BE2C (cell line): ENCODE results near the gene DEFB113.

ENCODE experiments used
- DNase-seq: peaks from one replicate; pipeline ENCODE4 v3.0.0-alpha.2; 2020
- H3K27me3 ChIP-seq: fragments of 250-450 bp; sonication (Bioruptor Pico); 2 replicates; pipeline ENCODE4 v1.5.1; 2020; ENCODE audit warnings: mild to moderate bottlenecking
- H3K36me3 ChIP-seq: fragments of 250-450 bp; sonication (Bioruptor Pico); 2 replicates; pipeline ENCODE4 v1.5.1; 2020; ENCODE audit warnings: mild to moderate bottlenecking
- H3K4me1 ChIP-seq: fragments of 250-450 bp; sonication (Bioruptor Pico); 2 replicates; pipeline ENCODE4 v1.5.1; 2020
- H3K4me3 ChIP-seq: 2 replicates; pipeline ENCODE4 v1.5.1; 2011; ENCODE audit warnings: low read depth, low read length
- H3K9me3 ChIP-seq: fragments of 250-450 bp; sonication (Bioruptor Pico); 2 replicates; pipeline ENCODE4 v1.5.1; 2020
- CTCF ChIP-seq: IDR thresholded peaks from 2 replicates; pipeline ENCODE4 v1.5.1; 2012; ENCODE audit warnings: mild to moderate bottlenecking, low read depth, low read length

Gene DEFB113

GRCh38 chr6:49986551-49986950 lies 17.1 kb upstream of the DEFB113 start:
- TF ChIP-seq CTCF = no peak
- no peak for DNase-seq
- Histone ChIP-seq H3K9me3 (no peaks in the 10 kb centered on the region), H3K4me1 (no peaks in the 10 kb centered on the region), H3K4me3 (no peak overlapping the region), H3K27me3 (no peaks in the 10 kb centered on the region), H3K36me3 (no peaks in the 10 kb centered on the region)

DNA sequence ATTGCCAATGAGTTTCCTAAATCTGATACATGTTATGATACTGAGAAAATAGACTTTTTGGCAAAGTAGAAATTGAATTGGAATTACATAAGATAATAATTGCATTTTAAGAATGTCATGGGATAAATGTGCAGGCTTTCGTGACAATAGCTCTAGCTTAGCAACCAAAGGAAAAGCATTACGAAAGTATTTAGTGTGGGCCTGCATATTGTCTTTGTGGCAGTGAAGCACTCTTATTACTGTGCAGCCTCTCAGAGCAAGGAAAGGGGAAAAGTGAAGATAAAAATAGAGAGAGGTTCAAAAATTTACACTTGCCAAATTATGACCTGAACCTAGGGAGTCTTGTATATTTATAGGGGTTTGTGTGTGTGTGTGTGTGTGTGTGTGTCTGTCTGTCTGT lies 12.6 kb upstream of the DEFB113 start:
- Histone ChIP-seq H3K9me3 (no peaks in the 10 kb centered on the region), H3K36me3 (no peaks in the 10 kb centered on the region), H3K4me3 (no peak overlapping the region), H3K27me3 (no peaks in the 10 kb centered on the region), H3K4me1 (no peaks in the 10 kb centered on the region)
- no peak for TF ChIP-seq CTCF
- DNase-seq = no peak

DNA sequence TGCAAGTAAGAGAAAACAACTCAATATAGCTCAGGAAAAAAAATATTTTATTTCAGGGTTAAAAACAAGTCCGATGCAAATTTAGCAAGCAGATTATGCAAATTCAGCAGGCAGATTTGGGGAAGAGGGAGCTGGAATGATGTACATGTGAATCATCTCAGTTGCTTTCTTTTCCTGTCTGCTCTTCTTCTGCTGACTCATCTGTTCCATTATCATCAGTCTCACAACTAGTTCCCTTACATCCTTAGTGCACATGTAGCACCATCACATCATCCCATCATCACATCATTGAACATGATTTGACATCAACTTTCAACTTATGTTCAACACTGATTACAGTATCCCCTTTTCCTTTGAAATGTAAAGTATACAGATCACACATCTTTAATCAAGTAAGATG lies 11.5 kb upstream of the DEFB113 start:
- TF ChIP-seq CTCF = no peak
- Histone ChIP-seq H3K4me1 (no peaks in the 10 kb centered on the region), H3K4me3 (no peak overlapping the region), H3K27me3 (no peaks in the 10 kb centered on the region), H3K36me3 (no peaks in the 10 kb centered on the region), H3K9me3 (no peaks in the 10 kb centered on the region)
- DNase-seq = no peak

DNA sequence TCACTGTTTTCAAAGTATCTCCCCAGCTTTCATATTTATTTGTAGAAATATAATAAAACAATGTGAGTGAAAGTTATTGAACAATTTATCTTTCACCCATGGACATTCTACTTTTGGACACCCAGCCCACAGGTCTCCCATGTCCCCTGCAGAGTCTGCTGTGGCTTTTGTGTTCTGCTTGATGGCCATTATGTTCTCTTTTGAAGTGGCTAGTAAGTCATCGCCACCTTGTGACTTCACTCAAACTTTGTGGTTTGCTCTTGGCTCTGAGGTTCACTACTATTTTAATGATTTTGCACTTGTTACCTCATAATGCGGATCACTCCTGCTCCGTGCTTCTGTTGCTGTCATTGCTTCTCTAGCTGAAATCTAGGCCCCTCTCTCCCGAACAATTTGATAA lies 10.2 kb upstream of the DEFB113 start:
- Histone ChIP-seq H3K27me3 (no peaks in the 10 kb centered on the region), H3K9me3 (no peaks in the 10 kb centered on the region), H3K36me3 (no peaks in the 10 kb centered on the region), H3K4me1 (no peaks in the 10 kb centered on the region), H3K4me3 (no peak overlapping the region)
- no peak for TF ChIP-seq CTCF
- no peak for DNase-seq

DNA sequence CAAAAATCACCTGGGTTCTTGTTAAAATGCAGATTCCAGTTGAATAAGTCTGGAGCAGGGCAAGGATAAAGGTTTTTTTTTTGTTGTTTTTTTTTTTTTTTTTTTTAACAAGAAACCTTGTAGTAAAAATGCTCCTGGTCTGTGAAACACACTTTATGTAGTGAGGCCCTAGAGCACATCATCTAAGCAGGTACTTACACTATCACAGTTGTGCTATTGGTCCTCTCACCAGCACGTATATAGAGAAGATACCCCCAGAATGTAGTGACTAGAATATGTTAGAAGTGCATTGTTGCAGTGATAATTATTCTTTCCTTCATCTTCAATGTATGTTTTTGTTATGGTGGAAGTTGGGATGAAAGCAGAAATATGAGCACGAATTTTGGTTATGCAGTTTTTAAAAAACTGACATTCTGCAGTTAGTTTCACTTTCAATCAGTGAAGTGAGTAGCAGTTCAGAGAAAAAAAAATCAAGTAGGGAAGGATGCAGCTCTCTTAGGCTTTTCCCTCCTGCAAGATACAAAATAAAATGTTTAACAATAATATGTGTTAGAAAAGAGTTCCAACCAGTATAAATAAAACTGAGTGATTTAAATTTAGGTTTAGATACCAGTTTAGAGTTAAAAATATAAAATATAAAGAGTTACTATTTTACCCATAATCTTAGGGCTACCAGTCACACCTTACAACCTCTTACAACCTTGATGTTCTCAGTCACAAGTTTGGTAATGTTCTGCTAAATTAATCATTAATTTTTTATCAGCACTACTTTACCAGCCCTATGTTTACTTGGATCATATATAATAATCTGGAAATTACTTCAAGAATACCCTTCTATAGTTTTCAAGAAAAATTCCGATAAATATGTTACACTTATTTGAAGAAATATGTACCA lies 9.2 kb upstream of the DEFB113 start:
- no peaks in the 10 kb centered on the region for H3K27me3 ChIP-seq
- no peaks in the 10 kb centered on the region for H3K36me3 ChIP-seq
- H3K4me1 ChIP-seq = no peaks in the 10 kb centered on the region
- H3K9me3 ChIP-seq = no peaks in the 10 kb centered on the region
- no peak for TF ChIP-seq CTCF
- DNase-seq = no peak
- no peak overlapping the region for H3K4me3 ChIP-seq

- H3K27me3 ChIP-seq = no peaks in the 10 kb centered on the region
- no peak overlapping the region for H3K4me3 ChIP-seq
- H3K4me1 ChIP-seq = no peaks in the 10 kb centered on the region
- H3K36me3 ChIP-seq = no peaks in the 10 kb centered on the region
- H3K9me3 ChIP-seq = no peaks in the 10 kb centered on the region
- no peak for TF ChIP-seq CTCF
- no peak for DNase-seq
These were observed 2.6 kb downstream of the DEFB113 start for GRCh38 chr6:49966823-49967222.
